ENCODE results near the gene KCNQ1.

The KCNQ1 gene

DNA sequence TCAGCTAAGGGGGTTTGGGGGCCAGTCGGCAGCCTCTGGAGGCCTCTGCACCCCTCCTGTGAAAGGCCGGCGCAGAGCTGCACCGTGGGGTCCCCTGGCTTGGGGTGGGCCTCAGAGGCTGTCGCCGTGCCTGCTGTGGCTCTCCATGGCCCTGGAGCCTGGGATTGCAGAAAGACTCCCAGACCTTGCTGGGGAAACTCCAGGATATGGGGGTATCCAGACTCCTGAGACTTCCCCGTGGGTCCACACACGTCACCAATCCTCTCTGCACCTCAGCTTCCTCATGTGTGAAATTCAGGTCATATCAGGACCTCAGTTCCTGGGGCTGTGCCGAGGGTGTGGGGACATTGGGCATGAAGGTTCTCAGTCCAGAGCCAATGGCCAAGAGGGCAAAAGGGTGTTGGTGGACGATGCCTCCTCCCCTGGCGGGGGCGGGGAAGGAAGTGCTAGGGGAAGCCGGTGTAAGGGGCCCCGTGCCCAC lies 97.1 kb downstream of the KCNQ1 start:
- no peaks in the 10 kb centered on the region for H3K36me3 ChIP-seq
- H3K9me3 ChIP-seq: no peaks in the 10 kb centered on the region
- DNase-seq: peak; percentile 2
- TF ChIP-seq, protein P1, sequence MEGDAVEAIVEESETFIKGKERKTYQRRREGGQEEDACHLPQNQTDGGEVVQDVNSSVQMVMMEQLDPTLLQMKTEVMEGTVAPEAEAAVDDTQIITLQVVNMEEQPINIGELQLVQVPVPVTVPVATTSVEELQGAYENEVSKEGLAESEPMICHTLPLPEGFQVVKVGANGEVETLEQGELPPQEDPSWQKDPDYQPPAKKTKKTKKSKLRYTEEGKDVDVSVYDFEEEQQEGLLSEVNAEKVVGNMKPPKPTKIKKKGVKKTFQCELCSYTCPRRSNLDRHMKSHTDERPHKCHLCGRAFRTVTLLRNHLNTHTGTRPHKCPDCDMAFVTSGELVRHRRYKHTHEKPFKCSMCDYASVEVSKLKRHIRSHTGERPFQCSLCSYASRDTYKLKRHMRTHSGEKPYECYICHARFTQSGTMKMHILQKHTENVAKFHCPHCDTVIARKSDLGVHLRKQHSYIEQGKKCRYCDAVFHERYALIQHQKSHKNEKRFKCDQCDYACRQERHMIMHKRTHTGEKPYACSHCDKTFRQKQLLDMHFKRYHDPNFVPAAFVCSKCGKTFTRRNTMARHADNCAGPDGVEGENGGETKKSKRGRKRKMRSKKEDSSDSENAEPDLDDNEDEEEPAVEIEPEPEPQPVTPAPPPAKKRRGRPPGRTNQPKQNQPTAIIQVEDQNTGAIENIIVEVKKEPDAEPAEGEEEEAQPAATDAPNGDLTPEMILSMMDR (IDR thresholded peaks at IDR 0.05; ENCODE audit: low read depth, low read length): no peak
- no peaks in the 10 kb centered on the region for H3K27me3 ChIP-seq
- H3K4me1 ChIP-seq: no peaks in the 10 kb centered on the region
- no peak overlapping the region for H3K4me3 ChIP-seq (ENCODE audit: low read depth, low read length)

DNA sequence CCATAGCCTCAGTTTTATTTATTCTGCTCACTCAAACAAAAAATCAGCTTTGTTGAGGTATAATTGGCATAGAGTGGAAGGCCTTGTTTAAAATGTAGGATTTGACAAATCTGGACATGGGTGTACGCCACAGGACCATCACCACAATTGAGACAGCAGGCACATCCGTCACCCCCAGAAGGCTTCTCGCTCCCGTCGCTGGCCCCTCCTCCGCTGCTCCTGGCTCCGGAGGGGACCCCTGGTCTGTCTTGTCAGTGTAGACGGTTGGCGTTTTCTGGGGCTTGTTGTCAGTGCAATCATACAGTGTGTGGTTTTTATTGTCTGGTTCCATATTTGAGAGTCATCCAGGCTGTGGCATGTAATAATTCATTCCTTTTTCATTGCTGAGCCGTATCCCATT lies 97.6 kb downstream of the KCNQ1 start:
- DNase-seq: no peak
- H3K4me3 ChIP-seq (ENCODE audit: low read depth, low read length): no peak overlapping the region
- no peaks in the 10 kb centered on the region for H3K4me1 ChIP-seq
- H3K36me3 ChIP-seq: no peaks in the 10 kb centered on the region
- no peaks in the 10 kb centered on the region for H3K9me3 ChIP-seq
- TF ChIP-seq, protein P1 (IDR thresholded peaks at IDR 0.05; ENCODE audit: low read depth, low read length): no peak
- no peaks in the 10 kb centered on the region for H3K27me3 ChIP-seq

DNA sequence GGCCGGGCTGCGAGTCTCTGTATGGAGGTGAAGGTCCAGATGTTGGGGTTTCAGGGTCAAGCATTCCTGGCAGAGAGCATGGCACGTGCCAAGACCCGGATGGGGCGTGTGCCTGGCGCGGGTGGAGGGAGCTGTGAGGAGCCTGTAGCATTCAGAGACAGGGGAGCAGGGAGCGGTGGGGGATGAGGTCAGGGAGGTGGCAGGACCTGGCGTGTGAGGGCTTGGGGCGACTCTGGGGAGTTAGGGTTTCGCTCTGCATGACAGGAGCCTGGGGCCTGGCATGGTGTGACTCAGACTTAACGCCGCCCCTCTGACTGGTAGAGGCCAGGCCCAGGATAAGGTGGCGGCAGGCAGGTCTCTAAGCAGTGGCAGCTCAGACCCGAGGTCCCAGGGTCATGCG lies 103.0 kb downstream of the KCNQ1 start:
- no peaks in the 10 kb centered on the region for H3K9me3 ChIP-seq
- TF ChIP-seq, protein P1 (IDR thresholded peaks at IDR 0.05; ENCODE audit: low read depth, low read length): no peak
- no peaks in the 10 kb centered on the region for H3K36me3 ChIP-seq
- H3K27me3 ChIP-seq: no peaks in the 10 kb centered on the region
- H3K4me1 ChIP-seq: no peaks in the 10 kb centered on the region
- DNase-seq: peak; percentile 0
- no peak overlapping the region for H3K4me3 ChIP-seq (ENCODE audit: low read depth, low read length)

DNA sequence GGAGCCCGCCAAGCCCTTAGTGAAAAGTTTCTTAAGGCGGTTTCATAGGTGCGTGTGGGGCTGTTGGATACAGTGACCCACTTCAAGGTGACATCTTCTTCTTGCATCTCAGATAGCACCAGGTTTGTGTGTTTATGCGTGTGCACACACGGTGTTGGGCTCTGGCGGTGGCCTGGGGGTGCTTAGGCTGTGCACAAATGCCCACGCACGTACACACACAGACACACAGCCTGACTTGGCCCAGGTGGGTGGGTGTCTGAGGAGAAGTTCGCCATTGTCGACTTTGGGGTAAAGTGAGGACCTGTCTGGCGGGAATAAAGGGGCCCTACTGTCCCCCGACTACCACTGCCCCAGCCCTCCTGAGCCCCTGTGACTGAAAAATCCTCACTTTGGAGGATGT lies 103.8 kb downstream of the KCNQ1 start:
- Histone ChIP-seq H3K4me3 (ENCODE audit: low read depth, low read length) (no peak overlapping the region), H3K27me3 (no peaks in the 10 kb centered on the region)
- TF ChIP-seq, protein P1 (IDR thresholded peaks at IDR 0.05; ENCODE audit: low read depth, low read length): no peak

DNA sequence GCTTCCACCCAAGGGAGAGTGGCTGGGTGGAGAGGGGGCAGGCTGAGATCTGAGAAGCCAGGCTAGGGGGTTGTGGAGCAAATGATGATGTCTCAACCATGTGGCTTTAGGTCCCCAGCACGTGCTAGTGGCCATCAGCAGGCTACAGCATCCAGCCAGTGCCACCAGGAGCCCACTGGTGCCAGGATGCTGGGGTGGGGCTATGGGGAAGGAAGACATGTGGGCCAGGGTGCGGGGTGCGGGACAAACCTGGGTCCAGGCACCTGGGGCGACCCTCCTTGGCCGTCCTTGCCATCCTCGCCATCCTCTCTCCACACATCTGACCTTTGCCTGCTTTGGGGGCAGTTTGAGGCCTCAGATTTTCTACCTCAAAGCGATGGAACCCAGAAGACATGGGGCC lies 104.3 kb downstream of the KCNQ1 start:
- Histone ChIP-seq H3K27me3 (no peaks in the 10 kb centered on the region), H3K4me3 (ENCODE audit: low read depth, low read length) (no peak overlapping the region), H3K4me1 (no peaks in the 10 kb centered on the region), H3K36me3 (no peaks in the 10 kb centered on the region), H3K9me3 (no peaks in the 10 kb centered on the region)
- TF ChIP-seq, protein P1 (IDR thresholded peaks at IDR 0.05; ENCODE audit: low read depth, low read length): no peak
- peak; percentile 1 for DNase-seq

More for the DNA sequence above, 103.8 kb downstream of the KCNQ1 start:
- Histone ChIP-seq H3K4me1 (no peaks in the 10 kb centered on the region), H3K36me3 (no peaks in the 10 kb centered on the region), H3K9me3 (no peaks in the 10 kb centered on the region)
- DNase-seq: peak; percentile 0

DNA sequence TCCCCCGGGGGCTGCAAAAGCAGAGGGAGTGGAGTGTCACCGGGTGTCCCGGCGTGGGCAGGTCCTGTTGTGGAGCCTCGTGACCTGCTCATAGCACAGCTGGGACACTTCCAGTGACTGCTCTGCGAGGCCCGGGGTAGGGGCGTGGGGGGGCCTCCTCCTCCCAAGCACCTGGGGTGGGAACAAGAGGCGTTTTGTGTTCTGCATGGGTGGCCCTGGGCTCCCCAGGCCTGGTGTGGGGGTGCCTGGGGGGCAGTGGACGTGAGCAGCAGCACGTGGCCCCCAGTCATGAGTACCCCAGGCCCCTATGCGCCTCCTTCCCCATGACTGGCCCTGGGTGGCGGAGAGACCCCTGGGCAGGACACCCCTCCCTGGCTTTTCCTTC lies 104.7 kb downstream of the KCNQ1 start:
- Histone ChIP-seq H3K9me3 (no peaks in the 10 kb centered on the region), H3K4me1 (no peaks in the 10 kb centered on the region), H3K4me3 (ENCODE audit: low read depth, low read length) (no peak overlapping the region), H3K27me3 (no peaks in the 10 kb centered on the region), H3K36me3 (no peaks in the 10 kb centered on the region)
- no peak for DNase-seq
- TF ChIP-seq, protein P1 (IDR thresholded peaks at IDR 0.05; ENCODE audit: low read depth, low read length): no peak

Data from BE2C (cell line).